GM23248 (cell line): Measurements from ENCODE around the gene KIF13A.

Source experiments
- EZH2 ChIP-seq: fragments of 200-600 bp; sonication (generic); IDR thresholded peaks from 2 replicates; pipeline ENCODE4 v1.6.1; 2018; ENCODE audit warnings: antibody characterized with exemption, mild to moderate bottlenecking; ENCODE audit not compliant: insufficient read depth, poor library complexity, severe bottlenecking
- EZH2phosphoT487 ChIP-seq: fragments of 200-600 bp; sonication (generic); IDR thresholded peaks from 2 replicates; pipeline ENCODE4 v1.6.1; 2018; ENCODE audit warnings: antibody characterized with exemption, moderate library complexity, mild to moderate bottlenecking, low read depth; ENCODE audit not compliant: insufficient read depth

DNA sequence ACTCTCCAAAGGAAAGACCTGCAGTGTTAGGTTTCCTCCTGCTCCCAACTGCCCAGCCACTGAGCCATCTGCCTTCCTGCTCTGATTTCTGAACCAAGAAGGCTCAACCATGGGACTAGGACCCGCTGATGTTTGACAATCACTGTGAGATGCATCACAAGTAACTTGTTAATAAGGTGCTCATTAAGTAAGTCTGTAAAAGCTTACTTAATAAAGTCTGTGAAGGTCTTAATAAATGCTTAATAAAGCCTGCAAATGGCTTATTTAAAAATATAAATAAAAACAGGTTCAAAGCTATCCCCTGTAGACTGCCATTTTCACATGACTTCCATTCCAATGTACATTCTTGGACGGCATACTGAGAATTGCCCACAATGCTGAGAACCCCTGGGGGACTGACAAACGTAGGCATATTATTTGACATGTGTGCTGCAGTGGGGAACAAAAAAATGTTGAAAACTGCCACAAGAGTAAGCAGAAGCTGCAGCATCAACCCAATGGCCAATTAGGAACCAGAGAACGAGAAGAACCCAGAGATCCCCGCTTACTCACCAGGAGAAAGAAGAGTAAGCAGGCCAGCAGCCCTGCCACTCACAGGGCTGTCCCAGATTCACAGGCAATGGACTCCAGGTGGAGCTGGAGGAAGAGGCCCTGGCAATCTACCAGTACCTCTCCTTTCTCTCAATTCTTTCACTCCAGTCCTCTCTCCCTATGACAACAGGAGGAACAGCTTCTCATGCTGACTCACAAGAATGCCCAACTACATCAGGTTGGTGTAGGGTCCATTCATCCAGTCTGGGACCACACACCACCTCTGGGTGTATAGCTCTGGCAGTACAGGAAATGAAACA is 19.5 kb downstream of the KIF13A start:
- TF ChIP-seq EZH2phosphoT487 (no peak), EZH2 (no peak)
